Thyroid gland (tissue), 4 donors: ENCODE results near the gene KLF11. TPM values are rescaled to one million over a fixed set of nuclear protein-coding genes. Genes with fewer than 3 reads are reported as not detected.

Experiments used
- DNase-seq, 2 donors: peaks; one replicate each; pipeline ENCODE4 v3.0.0-alpha.2; 2019
- H3K27ac ChIP-seq, 3 donors: fragments of 200-600 bp; sonication (generic); 1 replicate in 2 of 3; 2 replicates in 1 of 3; pipeline ENCODE4 v1.5.1; 2016 to 2019; ENCODE audit warnings: mild to moderate bottlenecking in 1 of 3, moderate library complexity in 1 of 3
- H3K27me3 ChIP-seq: fragments of 200-600 bp; sonication (generic); one replicate; pipeline ENCODE4 v1.5.1; 2019
- H3K36me3 ChIP-seq, 2 donors: fragments of 200-600 bp; sonication (generic); one replicate each; pipeline ENCODE4 v1.5.1; 2016 to 2019
- H3K4me1 ChIP-seq, 2 donors: fragments of 200-600 bp; sonication (generic); one replicate each; pipeline ENCODE4 v1.5.1; 2017 to 2019
- H3K4me3 ChIP-seq, 3 donors: fragments of 200-600 bp; sonication (generic); replicated peaks in 1 of 3; 1 replicate in 2 of 3; 2 replicates in 1 of 3; pipeline ENCODE4 v1.5.1; 2016; ENCODE audit warnings: mild to moderate bottlenecking in 1 of 3
- H3K9me3 ChIP-seq: fragments of 200-600 bp; sonication (generic); one replicate; pipeline ENCODE4 v1.5.1; 2017
- CTCF ChIP-seq, 6 experiments: fragments of 200-600 bp in 3 of 6; fragments of 450-650 bp in 3 of 6; sonication (generic) in 3 of 6; IDR thresholded peaks; one replicate each; pipeline ENCODE4 v1.5.1; 2016 to 2019; ENCODE audit warnings: antibody characterized with exemption in 6 of 6, mild to moderate bottlenecking in 2 of 6, inconsistent platforms in 1 of 6, moderate library complexity in 1 of 6
- POLR2A ChIP-seq, 2 donors: fragments of 450-650 bp; IDR thresholded peaks; one replicate each; pipeline ENCODE4 v1.6.1; 2017; ENCODE audit warnings: antibody characterized with exemption in 2 of 2, mild to moderate bottlenecking in 2 of 2, moderate library complexity in 1 of 2
- WGBS, 2 donors: methylation state at CpG; one replicate each; pipeline ENCODE4 v1.1.5; 2017; 5-methylcytosine and 5-hydroxymethylcytosine counted together
- intact Hi-C: fragments of 100-400 bp; cut with DNase I; formaldehyde crosslinking; loops from one replicate; pipeline ENCODE4 v1.15.1; 2023
- total RNA-seq, 4 donors: library from RNA; depleted of rRNA; stranded (reverse); fragments of >200 nt; gene quantifications; one replicate each; pipeline ENCODE4 v1.2.3, GENCODE V29; 2016

Gene KLF11
- total RNA-seq, 4 donors from 2014 or later: 11.2 to 44.2 (median 23.7) TPM

GRCh38 chr2:10062931-10063365 is 19.6 kb downstream of the KLF11 start:
- Histone ChIP-seq H3K9me3 (no peaks in the 10 kb centered on the region), H3K4me3 (no peak overlapping the region), H3K27me3 (no peaks in the 10 kb centered on the region), H3K27ac (no peak overlapping the region), H3K4me1 (no peaks in the 10 kb centered on the region), H3K36me3 (peaks cover 0 to 2% of the 10 kb centered on the region in 2 donors)
- WGBS, 2 donors: 71 to 73% methylated on average over 9 to 10 of the region's 10 CpGs
- TF ChIP-seq POLR2A (IDR thresholded peaks at IDR 0.05) (no peak), CTCF (IDR thresholded peaks at IDR 0.05) (no peak)
- no peak for DNase-seq
- intact Hi-C loops: no loop called here

- WGBS, 2 donors: 93 to 96% methylated on average over 9 of the region's 9 CpGs
- no peak overlapping the region for H3K4me3 ChIP-seq
- no peak for TF ChIP-seq CTCF (IDR thresholded peaks at IDR 0.05)
- TF ChIP-seq POLR2A (IDR thresholded peaks at IDR 0.05): no peak
- H3K4me1 ChIP-seq: no peaks in the 10 kb centered on the region
- H3K27ac ChIP-seq: no peak overlapping the region
- H3K9me3 ChIP-seq: no peaks in the 10 kb centered on the region
- no peaks in the 10 kb centered on the region for H3K27me3 ChIP-seq
- no peak for DNase-seq
- no peaks in the 10 kb centered on the region for H3K36me3 ChIP-seq
- intact Hi-C loops: no loop called here
Observed at GRCh38 chr2:10063566-10063965, 20.2 kb downstream of the KLF11 start.

GRCh38 chr2:10064932-10065772 is 21.8 kb downstream of the KLF11 start:
- WGBS, 2 donors: 87 to 91% methylated on average over 18 of the region's 18 CpGs
- Histone ChIP-seq H3K4me3 (no peak overlapping the region), H3K9me3 (no peaks in the 10 kb centered on the region), H3K36me3 (no peaks in the 10 kb centered on the region), H3K27me3 (no peaks in the 10 kb centered on the region), H3K27ac (no peak overlapping the region), H3K4me1 (no peaks in the 10 kb centered on the region)
- no peak for DNase-seq
- intact Hi-C loops: no loop called here
- TF ChIP-seq POLR2A (IDR thresholded peaks at IDR 0.05) (no peak), CTCF (IDR thresholded peaks at IDR 0.05) (no peak)

GRCh38 chr2:10065773-10066055 is 22.4 kb downstream of the KLF11 start:
- H3K27me3 ChIP-seq: no peaks in the 10 kb centered on the region
- intact Hi-C loops: no loop called here
- 84 to 89% methylated on average over 6 of the region's 6 CpGs for WGBS, 2 donors
- H3K4me3 ChIP-seq: no peak overlapping the region
- no peak for TF ChIP-seq POLR2A (IDR thresholded peaks at IDR 0.05)
- TF ChIP-seq CTCF (IDR thresholded peaks at IDR 0.05): no peak
- no peaks in the 10 kb centered on the region for H3K4me1 ChIP-seq
- no peak for DNase-seq
- H3K9me3 ChIP-seq: no peaks in the 10 kb centered on the region
- no peak overlapping the region for H3K27ac ChIP-seq
- no peaks in the 10 kb centered on the region for H3K36me3 ChIP-seq

GRCh38 chr2:10067330-10067729 is 24.0 kb downstream of the KLF11 start:
- no peaks in the 10 kb centered on the region for H3K9me3 ChIP-seq
- no peak for DNase-seq
- intact Hi-C loops: no loop called here
- WGBS, 2 donors: 64 to 77% methylated on average over 2 of the region's 2 CpGs
- no peaks in the 10 kb centered on the region for H3K36me3 ChIP-seq
- no peaks in the 10 kb centered on the region for H3K27me3 ChIP-seq
- H3K27ac ChIP-seq: no peak overlapping the region
- H3K4me1 ChIP-seq: no peaks in the 10 kb centered on the region
- H3K4me3 ChIP-seq: no peak overlapping the region
- TF ChIP-seq POLR2A (IDR thresholded peaks at IDR 0.05) (no peak), CTCF (IDR thresholded peaks at IDR 0.05) (no peak)
